SK-N-SH (cell line): ENCODE results near the gene FRS3. TPM values are rescaled to one million over a fixed set of nuclear protein-coding genes. Genes with fewer than 3 reads are reported as not detected.

Source experiments
- CTCF ChIA-PET: fragments of 300-600, 350-600 bp; formaldehyde crosslinking; extraction: SDS; loops from one replicate; lab custom pipeline; 2021; lab: Yijun Ruan, JAX
- POLR2A ChIA-PET: fragments of 350-600 bp; sonication (Branson Sonifier 250); formaldehyde crosslinking; extraction: SDS; loops from one replicate; lab custom pipeline; 2020; ENCODE audit warnings: antibody characterized with exemption, inconsistent platforms; lab: Yijun Ruan, JAX
- DNase-seq: peaks from one replicate; pipeline ENCODE4 v3.0.0; 2012
- H2AFZ ChIP-seq: fragments of 200-600 bp; sonication (generic); 2 replicates; pipeline ENCODE4 v1.8.1; 2016; ENCODE audit warnings: antibody characterized with exemption, mild to moderate bottlenecking, low read depth
- H3F3A ChIP-seq: fragments of 200-600 bp; sonication (generic); replicated peaks from 2 replicates; pipeline ENCODE3; 2016; ENCODE audit warnings: antibody characterized with exemption, mild to moderate bottlenecking; ENCODE audit not compliant: insufficient read depth
- H3K27ac ChIP-seq, 2 experiments: fragments of 200-500 bp in 1 of 2; fragments of 200-600 bp in 1 of 2; sonication (Bioruptor generic) in 1 of 2; sonication (generic), shearing (Covaris generic) in 1 of 2; 2 replicates each; pipeline versions ENCODE4 v1.5.1 to v1.6.1; 2014 to 2016; ENCODE audit warnings: low read depth in 2 of 2, inconsistent platforms in 1 of 2, low read length in 1 of 2, mild to moderate bottlenecking in 1 of 2, mixed read lengths in 1 of 2
- H3K27me3 ChIP-seq: fragments of 200-600 bp; sonication (generic), shearing (Covaris generic); 2 replicates; pipeline ENCODE4 v1.6.1; 2016; ENCODE audit warnings: mixed run types; ENCODE audit not compliant: insufficient read depth
- H3K36me3 ChIP-seq, 2 experiments: fragments of 200-500 bp in 1 of 2; fragments of 200-600 bp in 1 of 2; sonication (Bioruptor generic) in 1 of 2; sonication (generic) in 1 of 2; replicated peaks in 1 of 2; 2 replicates each; pipeline versions ENCODE3 to v1.5.1; 2014 to 2016; ENCODE audit warnings: low read length in 1 of 2, mild to moderate bottlenecking in 1 of 2; ENCODE audit not compliant: insufficient read depth in 2 of 2, control insufficient read depth in 1 of 2
- H3K4me1 ChIP-seq, 2 experiments: fragments of 200-500 bp in 1 of 2; fragments of 200-600 bp in 1 of 2; sonication (Bioruptor generic) in 1 of 2; sonication (generic), shearing (Covaris generic) in 1 of 2; 2 replicates each; pipeline versions ENCODE4 v1.5.1 to v1.6.1; 2014 to 2016; ENCODE audit warnings: low read depth in 1 of 2, low read length in 1 of 2, mixed run types in 1 of 2; ENCODE audit not compliant: insufficient read depth in 2 of 2, control insufficient read depth in 1 of 2
- H3K4me2 ChIP-seq: fragments of 200-600 bp; sonication (generic), shearing (Covaris generic); 2 replicates; pipeline ENCODE4 v1.6.1; 2017; ENCODE audit warnings: mixed run types
- H3K4me3 ChIP-seq, 2 experiments: fragments of 200-500 bp in 1 of 2; fragments of 200-600 bp in 1 of 2; sonication (Bioruptor generic) in 1 of 2; sonication (generic), shearing (Covaris generic) in 1 of 2; 2 replicates each; pipeline versions ENCODE4 v1.5.1 to v1.8.1; 2014 to 2016; ENCODE audit warnings: low read depth in 2 of 2, inconsistent platforms in 1 of 2, low read length in 1 of 2, mild to moderate bottlenecking in 1 of 2, mixed read lengths in 1 of 2, moderate library complexity in 1 of 2
- H3K79me2 ChIP-seq: fragments of 200-600 bp; sonication (generic); 2 replicates; pipeline ENCODE4 v1.8.1; 2017; ENCODE audit warnings: mild to moderate bottlenecking; ENCODE audit not compliant: insufficient read depth
- H3K9ac ChIP-seq: fragments of 200-600 bp; sonication (generic); 2 replicates; pipeline ENCODE4 v1.6.1; 2017; ENCODE audit warnings: mixed run types
- H3K9me2 ChIP-seq: fragments of 200-600 bp; sonication (generic); 2 replicates; pipeline ENCODE4 v1.6.1; 2017; ENCODE audit warnings: mixed run types
- H3K9me3 ChIP-seq: fragments of 200-600 bp; sonication (generic); 2 replicates; pipeline ENCODE4 v1.6.1; 2017; ENCODE audit warnings: mixed run types, mild to moderate bottlenecking, moderate library complexity
- H4K20me1 ChIP-seq: fragments of 200-600 bp; sonication (generic); 2 replicates; pipeline ENCODE4 v1.6.1; 2017; ENCODE audit warnings: mild to moderate bottlenecking, mixed run types; ENCODE audit not compliant: insufficient read depth
- CHD2 ChIP-seq: fragments of 150-350 bp; IDR thresholded peaks from 2 replicates; pipeline ENCODE4 v1.6.1; 2018; ENCODE audit warnings: low read length; ENCODE audit not compliant: partially characterized antibody
- EP300 ChIP-seq, 2 experiments: IDR thresholded peaks; 2 replicates each; pipeline versions ENCODE4 v1.4.0 to v1.6.1; 2012; ENCODE audit warnings: borderline replicate concordance in 1 of 2, low read depth in 1 of 2, low read length in 1 of 2
- EZH2phosphoT487 ChIP-seq: fragments of 200-600 bp; sonication (generic); IDR thresholded peaks from 2 replicates; pipeline ENCODE4 v1.6.1; 2017; ENCODE audit warnings: low read depth, mixed run types, mild to moderate bottlenecking, antibody characterized with exemption, moderate library complexity, borderline replicate concordance
- FOXJ3 ChIP-seq: sonication (generic); formaldehyde crosslinking; IDR thresholded peaks from 2 replicates; pipeline ENCODE4 v1.5.1; 2020; ENCODE audit warnings: mild to moderate bottlenecking, missing genetic modification reagents
- NFIC ChIP-seq: IDR thresholded peaks from 2 replicates; pipeline ENCODE4 v1.4.0; 2012; ENCODE audit warnings: borderline replicate concordance
- NRF1 ChIP-seq: IDR thresholded peaks from 2 replicates; pipeline ENCODE4 v1.6.1; 2012; ENCODE audit warnings: low read depth, mild to moderate bottlenecking, low read length
- PBX3 ChIP-seq: IDR thresholded peaks from 2 replicates; pipeline ENCODE4; 2012
- SIN3A ChIP-seq: IDR thresholded peaks from 2 replicates; pipeline ENCODE4 v1.6.1; 2012; ENCODE audit warnings: low read depth, mild to moderate bottlenecking, low read length, moderate library complexity, borderline replicate concordance
- TAF1 ChIP-seq: IDR thresholded peaks from 2 replicates; pipeline ENCODE4 v1.6.1; 2012; ENCODE audit warnings: low read depth, mild to moderate bottlenecking, low read length, moderate library complexity, borderline replicate concordance
- TCF12 ChIP-seq: IDR thresholded peaks from 2 replicates; pipeline ENCODE4 v1.4.0; 2012
- TEAD4 ChIP-seq: IDR thresholded peaks from 2 replicates; pipeline ENCODE4 v1.4.0; 2012; ENCODE audit warnings: mild to moderate bottlenecking, borderline replicate concordance; ENCODE audit not compliant: insufficient read depth
- WGBS: methylation state at CpG from one replicate; pipeline ENCODE4 v1.1.6; 2017; ENCODE audit warnings: low lambda C conversion rate; 5-methylcytosine and 5-hydroxymethylcytosine counted together
- polyA plus RNA-seq, 3 experiments: library from polyadenylated mRNA; depleted of rRNA; stranded (reverse); fragments of >200 nt; gene quantifications; 2 replicates each; pipeline ENCODE4 v1.2.3, GENCODE V29; 2012
- TF ChIP-seq, protein P1 (sequence below): IDR thresholded peaks from 2 replicates; pipeline ENCODE4 v1.4.0; 2012; ENCODE audit warnings: low read depth
- TF ChIP-seq, protein P2 (sequence below): fragments of 150-350 bp; IDR thresholded peaks from 2 replicates; pipeline ENCODE4 v1.6.1; 2017; ENCODE audit warnings: antibody characterized with exemption, low read length, low read depth, borderline replicate concordance
- TF ChIP-seq, protein P3 (sequence below): IDR thresholded peaks from 2 replicates; pipeline ENCODE4 v1.4.0; 2012; ENCODE audit warnings: low read depth, borderline replicate concordance
- TF ChIP-seq, protein P4 (sequence below): IDR thresholded peaks from 2 replicates; pipeline ENCODE4 v1.6.1; 2012; ENCODE audit warnings: mild to moderate bottlenecking, low read depth, low read length, moderate library complexity

Gene FRS3
- polyA plus RNA-seq, 1 of the 3 experiments (the other 2 are of a cell fraction): 8.6 TPM

GRCh38 chr6:41811095-41811494, 31.4 kb upstream of the FRS3 start (continued):
- no peak for TF ChIP-seq SIN3A
- TF ChIP-seq, protein P1, sequence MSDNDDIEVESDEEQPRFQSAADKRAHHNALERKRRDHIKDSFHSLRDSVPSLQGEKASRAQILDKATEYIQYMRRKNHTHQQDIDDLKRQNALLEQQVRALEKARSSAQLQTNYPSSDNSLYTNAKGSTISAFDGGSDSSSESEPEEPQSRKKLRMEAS: no peak
- TF ChIP-seq, protein P2, sequence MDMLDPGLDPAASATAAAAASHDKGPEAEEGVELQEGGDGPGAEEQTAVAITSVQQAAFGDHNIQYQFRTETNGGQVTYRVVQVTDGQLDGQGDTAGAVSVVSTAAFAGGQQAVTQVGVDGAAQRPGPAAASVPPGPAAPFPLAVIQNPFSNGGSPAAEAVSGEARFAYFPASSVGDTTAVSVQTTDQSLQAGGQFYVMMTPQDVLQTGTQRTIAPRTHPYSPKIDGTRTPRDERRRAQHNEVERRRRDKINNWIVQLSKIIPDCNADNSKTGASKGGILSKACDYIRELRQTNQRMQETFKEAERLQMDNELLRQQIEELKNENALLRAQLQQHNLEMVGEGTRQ: no peak
- TF ChIP-seq TEAD4: no peak
- no peak for TF ChIP-seq NFIC
- no peak for TF ChIP-seq PBX3
- no peak for TF ChIP-seq TCF12
- TF ChIP-seq EZH2phosphoT487: no peak

GRCh38 chr6:41805830-41806774, 26.4 kb upstream of the FRS3 start:
- no peaks in the 10 kb centered on the region for H3K9me2 ChIP-seq
- no peak overlapping the region for H3K4me2 ChIP-seq
- no peaks in the 10 kb centered on the region for H3K9me3 ChIP-seq
- no peak overlapping the region for H3K27ac ChIP-seq
- WGBS: 96% methylated on average over 59 of the region's 74 CpGs
- H3K36me3 ChIP-seq: peaks cover 0 to 4% of the 10 kb centered on the region in 2 experiments
- no peak overlapping the region for H2AFZ ChIP-seq
- ChIA-PET POLR2A (no interaction called here), CTCF (interaction anchor here (1.1 kb wide), 1 partner anchor 19 kb away, joined by 5 read pairs; the partner anchor contains the start of gene TOMM6)
- no peaks in the 10 kb centered on the region for H4K20me1 ChIP-seq
- H3K27me3 ChIP-seq: no peaks in the 10 kb centered on the region
- no peak for TF ChIP-seq CHD2
- no peak for TF ChIP-seq SIN3A
- TF ChIP-seq TCF12: no peak
- TF ChIP-seq EP300 (IDR thresholded peaks at IDR 0.05; ENCODE audit: borderline replicate concordance in 1 of 2, low read depth in 1 of 2, low read length in 1 of 2): no peak
- TF ChIP-seq FOXJ3 (CRISPR knock-in tag): no peak
- TF ChIP-seq NRF1: no peak
- TF ChIP-seq PBX3: no peak
- TF ChIP-seq, protein P3, sequence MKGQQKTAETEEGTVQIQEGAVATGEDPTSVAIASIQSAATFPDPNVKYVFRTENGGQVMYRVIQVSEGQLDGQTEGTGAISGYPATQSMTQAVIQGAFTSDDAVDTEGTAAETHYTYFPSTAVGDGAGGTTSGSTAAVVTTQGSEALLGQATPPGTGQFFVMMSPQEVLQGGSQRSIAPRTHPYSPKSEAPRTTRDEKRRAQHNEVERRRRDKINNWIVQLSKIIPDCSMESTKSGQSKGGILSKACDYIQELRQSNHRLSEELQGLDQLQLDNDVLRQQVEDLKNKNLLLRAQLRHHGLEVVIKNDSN: no peak
- no peak for TF ChIP-seq TAF1
- TF ChIP-seq, protein P4, sequence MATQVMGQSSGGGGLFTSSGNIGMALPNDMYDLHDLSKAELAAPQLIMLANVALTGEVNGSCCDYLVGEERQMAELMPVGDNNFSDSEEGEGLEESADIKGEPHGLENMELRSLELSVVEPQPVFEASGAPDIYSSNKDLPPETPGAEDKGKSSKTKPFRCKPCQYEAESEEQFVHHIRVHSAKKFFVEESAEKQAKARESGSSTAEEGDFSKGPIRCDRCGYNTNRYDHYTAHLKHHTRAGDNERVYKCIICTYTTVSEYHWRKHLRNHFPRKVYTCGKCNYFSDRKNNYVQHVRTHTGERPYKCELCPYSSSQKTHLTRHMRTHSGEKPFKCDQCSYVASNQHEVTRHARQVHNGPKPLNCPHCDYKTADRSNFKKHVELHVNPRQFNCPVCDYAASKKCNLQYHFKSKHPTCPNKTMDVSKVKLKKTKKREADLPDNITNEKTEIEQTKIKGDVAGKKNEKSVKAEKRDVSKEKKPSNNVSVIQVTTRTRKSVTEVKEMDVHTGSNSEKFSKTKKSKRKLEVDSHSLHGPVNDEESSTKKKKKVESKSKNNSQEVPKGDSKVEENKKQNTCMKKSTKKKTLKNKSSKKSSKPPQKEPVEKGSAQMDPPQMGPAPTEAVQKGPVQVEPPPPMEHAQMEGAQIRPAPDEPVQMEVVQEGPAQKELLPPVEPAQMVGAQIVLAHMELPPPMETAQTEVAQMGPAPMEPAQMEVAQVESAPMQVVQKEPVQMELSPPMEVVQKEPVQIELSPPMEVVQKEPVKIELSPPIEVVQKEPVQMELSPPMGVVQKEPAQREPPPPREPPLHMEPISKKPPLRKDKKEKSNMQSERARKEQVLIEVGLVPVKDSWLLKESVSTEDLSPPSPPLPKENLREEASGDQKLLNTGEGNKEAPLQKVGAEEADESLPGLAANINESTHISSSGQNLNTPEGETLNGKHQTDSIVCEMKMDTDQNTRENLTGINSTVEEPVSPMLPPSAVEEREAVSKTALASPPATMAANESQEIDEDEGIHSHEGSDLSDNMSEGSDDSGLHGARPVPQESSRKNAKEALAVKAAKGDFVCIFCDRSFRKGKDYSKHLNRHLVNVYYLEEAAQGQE: no peak
- H3F3A ChIP-seq: peaks cover 10% of the 10 kb centered on the region
- H3K79me2 ChIP-seq: no peaks in the 10 kb centered on the region
- H3K4me1 ChIP-seq: no peaks in the 10 kb centered on the region
- DNase-seq: no peak
- no peak overlapping the region for H3K9ac ChIP-seq
- no peak overlapping the region for H3K4me3 ChIP-seq
